DOHH2 (cell line): Measurements from ENCODE around the gene SLC35F6.

Source experiments
- CTCF ChIP-seq: fragments of 200-600 bp; sonication (generic); IDR thresholded peaks from one replicate; pipeline ENCODE4 v1.5.1; 2014; ENCODE audit warnings: antibody characterized with exemption, mild to moderate bottlenecking, low read depth, low read length; ENCODE audit not compliant: poor library complexity, severe bottlenecking
- EZH2phosphoT487 ChIP-seq: fragments of 200-600 bp; sonication (generic); IDR thresholded peaks from 2 replicates; pipeline ENCODE4 v1.6.1; 2017; ENCODE audit warnings: borderline replicate concordance, mild to moderate bottlenecking, antibody characterized with exemption, low read length, moderate library complexity, mixed read lengths

- no peak for TF ChIP-seq CTCF
- TF ChIP-seq EZH2phosphoT487: no peak
Measured at GRCh38 chr2:26729311-26729710, 34.8 kb upstream of the SLC35F6 start.
